Esophagus muscularis mucosa (tissue), 4 donors: ENCODE measurements around the gene CFAP221. TPM values are rescaled to one million over a fixed set of nuclear protein-coding genes. Genes with fewer than 3 reads are reported as not detected.

ENCODE experiments used
- DNase-seq: peaks from one replicate; pipeline ENCODE4 v3.0.0-alpha.2; 2017; ENCODE audit errors: extremely low spot score
- H3K27ac ChIP-seq, 4 donors: fragments of 200-600 bp; sonication (generic); replicated peaks in 1 of 4; 1 replicate in 3 of 4; 2 replicates in 1 of 4; pipeline ENCODE4 v1.5.1; 2016 to 2019; ENCODE audit warnings: mild to moderate bottlenecking in 1 of 4
- H3K27me3 ChIP-seq, 4 donors: fragments of 200-600 bp; sonication (generic); one replicate each; pipeline versions ENCODE4 v1.5.1 to v1.6.0; 2016 to 2019
- H3K36me3 ChIP-seq, 4 donors: fragments of 200-600 bp; sonication (generic); one replicate each; pipeline ENCODE4 v1.5.1; 2016 to 2019
- H3K4me1 ChIP-seq, 4 donors: fragments of 200-600 bp; sonication (generic); one replicate each; pipeline ENCODE4 v1.5.1; 2016 to 2019
- H3K4me3 ChIP-seq, 4 donors: fragments of 200-600 bp; sonication (generic); 1 replicate in 2 of 4; 2 replicates in 2 of 4; pipeline ENCODE4 v1.5.1; 2016 to 2019; ENCODE audit warnings: mild to moderate bottlenecking in 4 of 4, moderate library complexity in 1 of 4
- H3K9me3 ChIP-seq, 4 donors: fragments of 200-600 bp; sonication (generic); 1 replicate in 3 of 4; 2 replicates in 1 of 4; pipeline ENCODE4 v1.5.1; 2016 to 2019
- EP300 ChIP-seq: sonication (generic); formaldehyde crosslinking; IDR thresholded peaks from one replicate; pipeline ENCODE4 v1.6.1; 2017; ENCODE audit warnings: antibody characterized with exemption
- POLR2A ChIP-seq: fragments of 450-650 bp; IDR thresholded peaks from one replicate; pipeline ENCODE4 v1.6.1; 2017; ENCODE audit warnings: antibody characterized with exemption, moderate library complexity, mild to moderate bottlenecking, low read depth
- POLR2AphosphoS5 ChIP-seq, 2 donors: sonication (generic); formaldehyde crosslinking; IDR thresholded peaks; one replicate each; pipeline ENCODE4 v1.6.1; 2017; ENCODE audit warnings: antibody characterized with exemption in 2 of 2
- WGBS: methylation state at CpG from one replicate; pipeline ENCODE4 v1.1.5; 2018; 5-methylcytosine and 5-hydroxymethylcytosine counted together
- intact Hi-C: fragments of 100-400 bp; cut with DNase I; formaldehyde crosslinking; loops from one replicate; pipeline ENCODE4 v1.15.1; 2023
- total RNA-seq, 4 donors: library from RNA; depleted of rRNA; stranded (reverse); fragments of >200 nt; gene quantifications; one replicate each; pipeline versions ENCODE4 v1.1.0 to v1.2.1, GENCODE V29; 2016
- TF ChIP-seq, protein P1 (sequence below), 3 experiments: fragments of 200-600 bp in 2 of 3; fragments of 450-650 bp in 1 of 3; sonication (generic) in 2 of 3; IDR thresholded peaks; one replicate each; pipeline ENCODE4 v1.5.1; 2017 to 2019; ENCODE audit warnings: antibody characterized with exemption in 3 of 3, mild to moderate bottlenecking in 2 of 3, moderate library complexity in 1 of 3

The CFAP221 gene
- total RNA-seq, 4 donors from 2014 or later = 0.17 to 0.97 (median 0.29) TPM

- Histone ChIP-seq H3K27me3 (peaks cover 0 to 9% (median 0%) of the 10 kb centered on the region in 4 donors), H3K9me3 (no peaks in the 10 kb centered on the region), H3K27ac (no peak overlapping the region), H3K36me3 (no peaks in the 10 kb centered on the region), H3K4me3 (no peak overlapping the region), H3K4me1 (peaks cover 0 to 6% (median 0%) of the 10 kb centered on the region in 4 donors)
- intact Hi-C loops = no loop called here
- no peak for TF ChIP-seq POLR2A
- WGBS = 58% methylated on average over 5 of the region's 5 CpGs
- DNase-seq = no peak
Observed at GRCh38 chr2:119637371-119637770, 93.1 kb downstream of the CFAP221 start.

DNA sequence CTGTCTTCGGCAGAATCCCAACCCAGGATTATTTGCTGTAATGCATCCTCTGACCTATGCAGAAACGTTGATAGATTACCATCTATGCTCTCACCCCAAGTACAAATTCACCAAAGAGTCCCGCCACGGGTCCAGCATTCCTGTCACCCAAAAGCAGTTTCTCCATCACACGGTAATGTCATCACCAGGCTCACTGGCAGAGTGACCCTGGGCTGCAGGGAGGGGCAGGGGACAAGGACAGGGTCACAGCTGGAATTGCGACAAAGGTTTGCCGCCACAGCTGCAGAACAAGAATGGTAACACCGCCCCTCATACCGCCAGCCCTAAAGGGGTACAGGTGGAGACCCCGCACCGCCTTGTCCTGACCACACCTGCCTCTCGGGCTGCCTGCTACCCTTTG lies 94.0 kb downstream of the CFAP221 start:
- intact Hi-C loops = no loop called here

DNA sequence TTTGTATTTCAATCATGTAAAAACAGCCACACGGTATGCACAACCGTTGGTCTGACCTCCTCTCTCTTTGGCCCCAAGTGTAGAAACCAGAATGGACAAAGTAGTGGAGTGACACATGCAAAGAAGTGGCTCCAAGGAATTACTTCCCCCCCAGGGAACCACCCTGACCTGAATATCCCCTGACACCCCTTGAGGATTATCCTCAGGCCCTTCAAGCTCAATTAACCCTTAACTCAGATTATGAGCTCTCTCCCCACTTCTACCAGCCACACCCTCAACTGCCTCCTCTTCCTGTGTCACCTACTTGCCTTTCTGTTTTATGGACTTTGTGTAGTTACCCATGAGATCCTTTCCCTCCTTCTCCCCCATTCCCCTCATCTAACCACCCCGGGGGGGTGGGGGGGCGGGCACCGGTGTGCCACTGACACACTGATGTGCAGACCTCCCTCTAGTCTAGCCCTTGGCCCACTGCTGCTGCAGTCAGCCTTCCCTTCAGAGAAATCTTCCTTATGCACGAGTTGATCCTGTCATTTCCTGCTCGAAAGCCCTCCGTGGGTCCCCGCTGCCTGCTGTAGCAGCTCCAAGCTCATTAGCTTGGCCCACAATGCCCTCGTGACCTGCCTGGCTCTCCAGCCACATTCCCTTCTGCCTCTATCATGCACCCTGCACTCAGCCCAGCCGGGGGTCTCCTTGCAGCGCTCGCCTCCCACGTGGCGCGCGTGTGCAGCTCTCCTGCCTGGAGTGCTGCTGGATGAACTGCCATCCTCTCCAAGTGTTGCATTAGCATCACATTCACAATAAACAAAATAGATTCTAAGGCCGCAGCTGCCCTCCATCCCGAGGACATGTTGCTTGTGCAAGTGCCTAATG lies 94.7 kb downstream of the CFAP221 start:
- Histone ChIP-seq H3K4me1 (peaks cover 0 to 6% (median 0%) of the 10 kb centered on the region in 4 donors), H3K4me3 (no peak overlapping the region), H3K9me3 (no peaks in the 10 kb centered on the region), H3K27ac (no peak overlapping the region), H3K27me3 (peaks cover 0 to 9% (median 0%) of the 10 kb centered on the region in 4 donors), H3K36me3 (no peaks in the 10 kb centered on the region)
- WGBS = 50% methylated on average over 19 of the region's 19 CpGs
- no peak for DNase-seq
- TF ChIP-seq EP300 = no peak
- no peak for TF ChIP-seq POLR2AphosphoS5 (IDR thresholded peaks at IDR 0.05)
- TF ChIP-seq, protein P1, sequence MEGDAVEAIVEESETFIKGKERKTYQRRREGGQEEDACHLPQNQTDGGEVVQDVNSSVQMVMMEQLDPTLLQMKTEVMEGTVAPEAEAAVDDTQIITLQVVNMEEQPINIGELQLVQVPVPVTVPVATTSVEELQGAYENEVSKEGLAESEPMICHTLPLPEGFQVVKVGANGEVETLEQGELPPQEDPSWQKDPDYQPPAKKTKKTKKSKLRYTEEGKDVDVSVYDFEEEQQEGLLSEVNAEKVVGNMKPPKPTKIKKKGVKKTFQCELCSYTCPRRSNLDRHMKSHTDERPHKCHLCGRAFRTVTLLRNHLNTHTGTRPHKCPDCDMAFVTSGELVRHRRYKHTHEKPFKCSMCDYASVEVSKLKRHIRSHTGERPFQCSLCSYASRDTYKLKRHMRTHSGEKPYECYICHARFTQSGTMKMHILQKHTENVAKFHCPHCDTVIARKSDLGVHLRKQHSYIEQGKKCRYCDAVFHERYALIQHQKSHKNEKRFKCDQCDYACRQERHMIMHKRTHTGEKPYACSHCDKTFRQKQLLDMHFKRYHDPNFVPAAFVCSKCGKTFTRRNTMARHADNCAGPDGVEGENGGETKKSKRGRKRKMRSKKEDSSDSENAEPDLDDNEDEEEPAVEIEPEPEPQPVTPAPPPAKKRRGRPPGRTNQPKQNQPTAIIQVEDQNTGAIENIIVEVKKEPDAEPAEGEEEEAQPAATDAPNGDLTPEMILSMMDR (IDR thresholded peaks at IDR 0.05) = no peak
- no peak for TF ChIP-seq POLR2A
- intact Hi-C loops = no loop called here

More for the DNA sequence above, 94.0 kb downstream of the CFAP221 start:
- no peak for DNase-seq
- H3K27ac ChIP-seq = no peak overlapping the region
- H3K27me3 ChIP-seq = peaks cover 0 to 9% (median 0%) of the 10 kb centered on the region in 4 donors
- H3K4me3 ChIP-seq = no peak overlapping the region
- H3K4me1 ChIP-seq = peaks cover 0 to 6% (median 0%) of the 10 kb centered on the region in 4 donors
- no peaks in the 10 kb centered on the region for H3K9me3 ChIP-seq
- WGBS = 69% methylated on average over 12 of the region's 12 CpGs
- TF ChIP-seq EP300 = no peak
- TF ChIP-seq, protein P1 (IDR thresholded peaks at IDR 0.05) = no peak
- TF ChIP-seq POLR2AphosphoS5 (IDR thresholded peaks at IDR 0.05) = no peak
- TF ChIP-seq POLR2A = no peak
- no peaks in the 10 kb centered on the region for H3K36me3 ChIP-seq

DNA sequence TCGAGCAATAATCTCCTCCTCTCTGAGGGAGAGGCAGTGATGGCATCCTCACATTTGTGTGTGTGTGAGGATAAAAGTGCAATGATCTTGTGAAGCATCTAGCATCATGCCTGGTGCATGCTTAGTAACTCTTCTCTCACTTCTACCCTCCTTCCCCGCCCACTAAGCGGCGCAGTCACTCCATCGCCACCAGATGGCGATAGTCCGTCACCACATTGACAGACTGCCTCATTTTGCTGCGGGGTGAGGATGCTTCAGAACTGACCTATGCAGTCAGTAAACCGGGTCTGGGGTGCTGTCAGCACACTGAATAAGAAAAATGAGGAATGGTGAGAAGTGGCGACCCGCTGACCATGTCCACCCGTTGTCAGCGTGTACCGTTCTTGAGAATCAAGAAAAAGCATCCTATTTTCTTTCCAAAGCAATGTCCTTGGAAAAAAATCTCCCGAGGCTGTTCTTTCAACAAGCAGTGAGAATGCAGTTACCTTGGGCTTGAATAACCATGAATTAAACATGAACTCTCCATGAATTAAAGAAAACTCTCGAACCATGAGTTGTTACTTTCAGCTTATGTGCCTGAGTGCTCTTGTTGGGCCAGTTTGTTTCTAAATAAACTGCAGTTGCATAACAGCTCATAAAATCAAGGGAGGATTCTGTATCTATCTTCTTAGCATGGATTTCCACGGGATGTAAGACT lies 97.5 kb downstream of the CFAP221 start:
- H3K27me3 ChIP-seq = peaks cover 0 to 9% (median 0%) of the 10 kb centered on the region in 4 donors
- no peak for DNase-seq
- no peaks in the 10 kb centered on the region for H3K9me3 ChIP-seq
- TF ChIP-seq EP300 (no peak), POLR2AphosphoS5 (IDR thresholded peaks at IDR 0.05) (no peak), POLR2A (no peak)
- TF ChIP-seq, protein P1 (IDR thresholded peaks at IDR 0.05) = peak; percentile 78 to 92 (median 89)
- H3K4me1 ChIP-seq = peaks cover 0 to 6% (median 0%) of the 10 kb centered on the region in 4 donors
- H3K36me3 ChIP-seq = no peaks in the 10 kb centered on the region
- 12% methylated on average over 17 of the region's 17 CpGs for WGBS
- H3K27ac ChIP-seq = no peak overlapping the region
- intact Hi-C loops = no loop called here
- no peak overlapping the region for H3K4me3 ChIP-seq

DNA sequence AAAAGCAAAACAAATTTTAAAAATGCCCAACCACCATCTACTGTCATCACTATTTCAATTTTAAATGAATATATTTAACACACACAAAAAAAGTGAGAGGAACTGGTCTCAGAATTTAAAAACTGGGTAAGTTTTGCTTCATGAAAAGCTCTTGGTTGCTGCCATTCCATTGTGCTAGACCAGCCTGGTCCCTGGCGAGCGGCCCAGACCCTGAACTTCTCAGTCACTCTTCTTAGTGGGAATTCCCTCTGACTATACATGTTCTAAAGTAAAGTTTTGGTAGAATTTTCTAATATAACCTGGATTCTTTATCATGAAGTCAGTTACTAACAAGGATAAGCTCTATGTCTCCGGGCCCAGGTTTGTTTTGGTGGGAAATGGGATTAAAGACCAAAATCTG lies 99.9 kb downstream of the CFAP221 start:
- no peak overlapping the region for H3K27ac ChIP-seq
- peaks cover 0 to 6% (median 0%) of the 10 kb centered on the region in 4 donors for H3K4me1 ChIP-seq
- no peak for DNase-seq
- peaks cover 0 to under 1% (median 0%) of the 10 kb centered on the region in 4 donors for H3K9me3 ChIP-seq
- H3K36me3 ChIP-seq = no peaks in the 10 kb centered on the region
- TF ChIP-seq, protein P1 (IDR thresholded peaks at IDR 0.05) = no peak
- TF ChIP-seq POLR2A (no peak), POLR2AphosphoS5 (IDR thresholded peaks at IDR 0.05) (no peak), EP300 (no peak)
- H3K27me3 ChIP-seq = peaks cover 0 to 2% (median 0%) of the 10 kb centered on the region in 4 donors
- no peak overlapping the region for H3K4me3 ChIP-seq
- intact Hi-C loops = no loop called here
- WGBS = 92% methylated on average over 3 of the region's 3 CpGs
